ENCODE data around the gene MEIKIN.

GRCh38 chr5:131757830-131758519 is 187.5 kb downstream of the MEIKIN start:
- TF ChIP-seq, protein P1, sequence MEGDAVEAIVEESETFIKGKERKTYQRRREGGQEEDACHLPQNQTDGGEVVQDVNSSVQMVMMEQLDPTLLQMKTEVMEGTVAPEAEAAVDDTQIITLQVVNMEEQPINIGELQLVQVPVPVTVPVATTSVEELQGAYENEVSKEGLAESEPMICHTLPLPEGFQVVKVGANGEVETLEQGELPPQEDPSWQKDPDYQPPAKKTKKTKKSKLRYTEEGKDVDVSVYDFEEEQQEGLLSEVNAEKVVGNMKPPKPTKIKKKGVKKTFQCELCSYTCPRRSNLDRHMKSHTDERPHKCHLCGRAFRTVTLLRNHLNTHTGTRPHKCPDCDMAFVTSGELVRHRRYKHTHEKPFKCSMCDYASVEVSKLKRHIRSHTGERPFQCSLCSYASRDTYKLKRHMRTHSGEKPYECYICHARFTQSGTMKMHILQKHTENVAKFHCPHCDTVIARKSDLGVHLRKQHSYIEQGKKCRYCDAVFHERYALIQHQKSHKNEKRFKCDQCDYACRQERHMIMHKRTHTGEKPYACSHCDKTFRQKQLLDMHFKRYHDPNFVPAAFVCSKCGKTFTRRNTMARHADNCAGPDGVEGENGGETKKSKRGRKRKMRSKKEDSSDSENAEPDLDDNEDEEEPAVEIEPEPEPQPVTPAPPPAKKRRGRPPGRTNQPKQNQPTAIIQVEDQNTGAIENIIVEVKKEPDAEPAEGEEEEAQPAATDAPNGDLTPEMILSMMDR (IDR thresholded peaks at IDR 0.05) = no peak
- TF ChIP-seq EZH2 (IDR thresholded peaks at IDR 0.05) = no peak
